A172 (cell line): ENCODE measurements around the gene PAX3. TPM values are rescaled to one million over a fixed set of nuclear protein-coding genes. Genes with fewer than 3 reads are reported as not detected.
"Not testable (repeated sequence)": the region's sequence is repeated elsewhere in the genome, so short reads cannot be mapped to it uniquely, and the experiment has no call there.

Experiments used
- DNase-seq: peaks from one replicate; pipeline ENCODE4 v3.0.0-alpha.2; 2015; ENCODE audit warnings: low spot score
- total RNA-seq: library from RNA; depleted of rRNA; stranded (reverse); fragments of >200 nt; shearing (Covaris generic); gene quantifications from 2 replicates; pipeline ENCODE4 v1.2.3, GENCODE V29; 2014

The PAX3 gene
- total RNA-seq, 1 experiment from 2014 or later, result not detected

DNA sequence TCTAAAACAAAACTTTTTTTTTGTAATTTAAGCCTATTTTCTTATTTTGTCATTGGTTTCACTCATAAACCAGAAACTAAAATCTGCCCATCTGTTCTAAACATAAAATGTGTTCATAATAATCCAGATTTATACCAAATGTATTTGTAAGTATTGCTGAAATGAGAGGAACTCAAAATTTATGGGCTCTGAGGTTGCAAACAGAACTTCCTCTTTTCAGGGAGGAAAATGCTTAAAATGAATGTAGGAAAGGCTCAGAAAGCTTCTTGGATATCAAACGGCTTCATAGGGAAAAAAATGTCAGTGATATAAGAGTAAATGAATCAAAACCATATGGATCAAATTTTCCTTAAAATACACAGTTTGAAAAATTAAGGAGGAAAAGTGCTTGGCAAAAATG is 83.9 kb downstream of the PAX3 start:
- no peak for DNase-seq

DNA sequence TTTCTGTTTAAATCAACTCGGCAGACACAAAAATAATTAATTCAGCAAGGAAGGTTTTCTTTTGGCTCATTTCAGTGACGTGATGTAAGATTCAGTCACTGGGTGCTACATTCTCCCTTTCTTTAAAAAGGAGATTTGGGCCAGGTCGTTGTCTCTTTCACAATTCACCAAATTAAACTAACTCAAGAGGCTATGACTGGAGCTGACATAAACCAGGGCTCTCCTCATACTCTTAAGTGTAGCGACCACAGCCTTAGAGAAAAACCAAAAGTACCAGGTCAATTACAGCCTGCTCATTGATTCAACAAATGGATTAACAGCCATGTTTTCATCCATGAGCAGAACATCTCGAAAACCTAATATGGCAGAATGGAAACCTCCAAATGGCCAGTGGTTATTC is 85.7 kb downstream of the PAX3 start:
- no peak for DNase-seq

GRCh38 chr2:222212571-222212970 is 86.2 kb downstream of the PAX3 start:
- no peak for DNase-seq

DNA sequence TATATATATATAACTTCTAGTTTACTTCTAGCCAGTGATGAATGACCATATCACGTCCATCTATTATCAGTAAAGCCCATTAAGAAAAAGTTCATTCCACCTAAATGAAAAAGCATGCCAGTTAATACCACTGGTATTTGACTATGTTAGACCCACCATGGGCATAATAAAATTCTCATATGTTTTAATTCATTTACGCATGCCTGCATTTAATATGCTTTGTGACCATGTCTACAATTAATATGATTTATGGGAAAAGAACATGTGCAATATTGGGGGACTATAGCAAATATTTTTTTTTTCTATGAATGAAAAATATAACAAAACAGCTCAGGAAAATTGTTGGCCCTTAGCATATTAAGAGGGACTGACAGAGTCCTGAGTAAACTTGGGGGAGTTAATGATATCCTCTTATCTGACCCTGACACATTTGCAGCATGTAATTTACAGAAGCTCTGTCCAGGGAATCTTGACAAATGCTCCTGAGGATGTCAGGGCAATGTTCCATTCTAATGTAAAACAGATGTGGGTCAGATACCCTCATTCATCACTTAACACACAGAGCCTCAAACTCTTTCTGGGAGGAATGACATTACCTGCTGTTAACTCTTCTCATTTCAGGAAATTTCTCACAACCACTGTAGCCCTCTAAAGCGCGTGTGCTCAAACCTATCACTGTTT is 90.6 kb downstream of the PAX3 start:
- no peak for DNase-seq

DNA sequence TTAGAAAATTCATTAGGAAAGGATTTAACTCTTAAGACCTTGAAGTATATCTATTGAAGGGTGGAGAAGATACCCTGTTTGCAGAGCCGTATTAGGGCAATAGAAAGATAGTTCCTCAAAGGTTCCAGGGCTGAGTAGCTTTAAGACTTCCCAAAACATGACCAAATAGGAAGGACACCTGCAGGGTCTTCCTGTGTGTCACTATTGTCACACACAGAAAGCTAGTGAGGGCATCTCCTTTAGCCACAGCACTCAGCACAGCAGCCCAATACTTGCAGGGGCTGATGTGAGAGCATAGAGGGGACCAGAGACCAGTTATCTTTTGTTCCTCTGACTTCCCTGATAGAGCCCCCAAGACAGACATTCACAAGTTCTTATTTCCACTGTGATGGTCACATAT is 93.7 kb downstream of the PAX3 start:
- no peak for DNase-seq

- DNase-seq, result no peak
Measured at GRCh38 chr2:222203041-222203440, 95.8 kb downstream of the PAX3 start.

- no peak for DNase-seq
Measured at GRCh38 chr2:222196159-222196558, 102.6 kb downstream of the PAX3 start.

DNA sequence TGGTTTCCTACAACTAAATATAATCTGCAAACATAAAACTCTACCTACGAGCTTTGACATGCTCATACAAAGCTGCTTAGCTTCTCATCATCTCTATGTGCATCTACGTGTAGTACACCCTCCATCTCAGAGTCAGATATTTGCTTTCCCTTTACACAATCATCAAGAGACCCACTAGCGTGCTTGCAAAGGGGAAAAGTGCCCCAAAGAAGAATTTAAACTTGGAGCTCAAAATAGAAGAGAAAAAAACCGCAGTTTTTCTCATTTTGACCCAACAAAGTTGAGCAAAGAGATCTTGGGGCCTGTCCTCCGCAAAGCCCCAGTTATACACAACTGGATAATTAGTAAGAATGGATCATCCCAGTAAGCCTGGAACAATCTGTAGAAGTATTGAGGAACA is 104.1 kb downstream of the PAX3 start:
- no peak for DNase-seq

- no peak for DNase-seq
Measured at GRCh38 chr2:222193328-222193983, 105.3 kb downstream of the PAX3 start.

- DNase-seq, result no peak
Measured at GRCh38 chr2:222180619-222181018, 118.2 kb downstream of the PAX3 start.

GRCh38 chr2:222179592-222179991 is 119.2 kb downstream of the PAX3 start:
- no peak for DNase-seq

GRCh38 chr2:222178450-222178849 is 120.3 kb downstream of the PAX3 start:
- no peak for DNase-seq

- DNase-seq, result no peak
Measured at GRCh38 chr2:222176890-222177289, 121.9 kb downstream of the PAX3 start.

GRCh38 chr2:222174450-222174849 is 124.3 kb downstream of the PAX3 start:
- no peak for DNase-seq

DNA sequence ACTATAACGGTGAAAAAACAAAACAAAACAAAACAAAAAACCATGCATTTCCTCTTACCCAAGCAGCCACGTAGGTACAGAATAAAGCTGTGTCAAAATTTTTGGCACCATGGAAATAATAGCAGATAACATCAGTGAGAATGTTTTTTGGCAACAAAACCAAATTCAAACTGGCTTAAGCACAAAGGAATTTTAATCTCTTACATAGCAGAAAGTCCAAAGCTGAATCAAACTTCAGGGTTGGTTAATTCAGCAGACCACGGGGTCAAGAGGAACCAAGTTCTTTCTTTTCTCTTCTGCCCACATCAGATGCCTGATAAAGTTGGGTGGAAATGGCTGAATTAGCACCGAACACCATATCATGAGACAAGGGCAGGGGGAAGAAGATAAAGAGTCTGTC is 129.5 kb downstream of the PAX3 start:
- peak; percentile 34 for DNase-seq

GRCh38 chr2:222167762-222168161 is 131.0 kb downstream of the PAX3 start:
- DNase-seq, result no peak

DNA sequence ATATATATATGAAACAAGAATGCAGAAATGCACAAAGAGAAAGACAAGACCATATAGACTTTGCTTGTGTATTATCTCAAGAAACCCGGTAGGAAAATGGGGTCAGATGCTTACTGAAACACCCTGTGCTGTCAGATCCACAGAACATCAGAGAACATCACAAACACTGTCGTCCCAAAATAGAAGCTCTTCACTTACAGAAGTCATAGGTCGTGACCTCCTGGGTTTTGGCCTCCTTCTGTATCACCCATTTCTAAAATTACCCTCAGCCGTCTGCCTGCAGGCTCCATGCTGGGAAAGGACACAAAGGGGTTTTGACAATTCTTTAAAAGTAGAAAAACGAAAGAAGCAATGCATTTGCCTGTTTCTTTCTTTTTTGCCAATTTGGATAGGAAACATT is 137.9 kb downstream of the PAX3 start:
- DNase-seq, result no peak

DNA sequence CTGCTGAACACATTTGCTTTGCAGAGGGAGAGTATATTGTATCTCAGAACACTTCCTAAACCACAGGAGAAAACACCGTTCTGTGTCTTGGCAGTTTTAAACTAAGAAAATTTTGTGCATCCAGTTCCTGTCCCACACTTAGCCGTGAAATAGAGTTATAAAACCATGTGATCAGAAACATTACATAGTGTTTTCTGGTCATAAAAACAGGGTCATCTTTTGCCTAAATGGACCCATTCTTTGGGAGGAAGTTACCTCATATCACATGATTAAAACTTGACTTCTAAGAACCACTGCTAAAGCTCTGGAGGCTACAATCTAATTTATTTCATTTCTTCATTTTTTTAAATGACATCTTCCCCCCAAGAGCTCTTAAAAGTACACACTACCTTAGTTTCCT is 138.7 kb downstream of the PAX3 start:
- no peak for DNase-seq

DNA sequence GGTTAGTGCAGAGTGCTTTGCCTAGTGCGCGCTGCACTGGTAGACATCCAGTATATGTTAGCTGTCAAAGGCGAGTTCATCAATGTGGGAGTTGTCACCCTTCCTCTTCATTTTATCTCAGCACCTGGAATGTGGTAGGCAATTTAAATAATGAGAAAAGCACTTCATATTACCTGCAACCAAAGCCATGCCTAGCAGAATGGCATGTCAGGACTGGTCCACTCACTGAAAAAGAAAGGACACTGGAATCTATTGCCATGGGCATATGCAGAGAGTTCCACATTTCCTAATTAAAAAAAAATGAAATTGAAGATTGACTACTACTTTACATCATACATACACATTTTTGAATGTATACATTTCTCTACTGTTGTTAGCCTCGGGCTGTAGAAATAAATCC is 139.6 kb downstream of the PAX3 start:
- DNase-seq, result no peak

DNA sequence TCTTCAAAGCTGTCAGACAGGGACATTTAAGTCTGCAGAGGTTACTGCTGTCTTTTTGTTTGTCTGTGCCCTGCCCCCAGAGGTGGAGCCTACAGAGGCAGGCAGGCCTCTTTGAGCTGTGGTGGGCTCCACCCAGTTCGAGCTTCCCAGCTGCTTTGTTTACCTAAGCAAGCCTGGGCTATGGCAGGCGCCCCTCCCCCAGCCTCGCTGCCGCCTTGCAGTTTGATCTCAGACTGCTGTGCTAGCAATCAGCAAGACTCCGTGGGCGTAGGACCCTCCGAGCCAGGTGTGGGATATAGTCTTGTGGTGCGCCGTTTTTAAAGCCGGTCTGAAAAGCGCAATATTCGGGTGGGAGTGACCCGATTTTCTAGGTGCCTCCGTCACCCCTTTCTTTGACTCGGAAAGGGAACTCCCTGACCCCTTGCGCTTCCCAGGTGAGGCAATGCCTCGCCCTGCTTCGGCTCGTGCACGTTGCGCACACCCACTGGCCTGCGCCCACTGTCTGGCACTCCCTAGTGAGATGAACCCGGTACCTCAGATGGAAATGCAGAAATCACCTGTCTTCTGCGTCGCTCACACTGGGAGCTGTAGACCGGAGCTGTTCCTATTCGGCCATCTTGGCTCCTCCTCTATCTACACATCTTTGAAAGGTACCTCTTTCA is 143.7 kb downstream of the PAX3 start:
- DNase-seq, result not testable (repeated sequence)
